ENCODE data around the gene TTC16. TPM values are rescaled to one million over a fixed set of nuclear protein-coding genes. Genes with fewer than 3 reads are reported as not detected.
A peak's percentile ranks its signal among the peaks of the same experiment; 100 is the strongest.

TTC16 gene
- total RNA-seq, 1 experiment from 2014 or later: not detected

DNA sequence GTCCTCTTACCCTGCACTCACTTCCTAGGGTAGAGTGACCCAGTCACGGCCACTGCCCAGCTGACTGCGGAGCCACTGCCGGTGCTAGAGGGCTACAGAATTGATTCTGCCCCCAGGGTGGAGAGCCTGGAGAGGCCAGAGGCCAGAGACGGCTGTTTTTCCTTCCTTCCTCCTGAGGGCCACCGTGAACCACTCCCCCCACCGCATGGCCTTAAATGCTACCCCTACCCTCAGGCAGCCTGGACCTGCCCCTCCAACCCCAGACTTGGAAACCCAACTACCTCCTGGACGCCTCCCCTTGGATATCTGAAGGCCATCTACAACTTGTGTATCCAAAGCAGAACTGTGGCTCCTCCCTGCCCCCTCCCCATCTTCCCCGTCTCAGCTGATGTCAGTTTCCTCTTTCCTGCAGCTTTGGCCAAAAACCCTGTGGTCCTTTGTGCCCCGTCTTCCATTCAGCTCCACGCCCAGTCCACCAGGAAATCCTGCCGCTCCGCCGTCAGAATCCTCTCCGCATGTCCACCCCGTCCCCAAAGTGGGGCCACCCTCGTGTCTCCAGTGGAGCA, 46.3 kb downstream of the TTC16 start:
- Mint-ChIP-seq H3K4me1 (peaks cover 33% of the 10 kb centered on the region), H3K9me3 (no peaks in the 10 kb centered on the region), H3K27me3 (ENCODE audit: low read depth) (peaks cover 12% of the 10 kb centered on the region), H3K36me3 (no peaks in the 10 kb centered on the region), H3K4me3 (0 out of 2 replicates have a peak overlapping the region, but pooled peaks have one; percentile 7), H3K27ac (no peak overlapping the region)
- DNase-seq (ENCODE audit: low spot score) (no peak), ATAC-seq (peak; percentile 10)
- ChIA-PET CTCF (interaction anchor here (0.8 to 3.1 kb wide), 6 partner anchors 9 to 159 kb away, joined by 3 to 30 read pairs (median 6); partner anchors contain the start of genes CDK9, FPGS and TOR2A), POLR2A (interaction anchor here (0.6 kb wide), 1 partner anchor 168 kb away, joined by 3 read pairs; no protein-coding TSS in a partner anchor)
- TF ChIP-seq, protein P1, sequence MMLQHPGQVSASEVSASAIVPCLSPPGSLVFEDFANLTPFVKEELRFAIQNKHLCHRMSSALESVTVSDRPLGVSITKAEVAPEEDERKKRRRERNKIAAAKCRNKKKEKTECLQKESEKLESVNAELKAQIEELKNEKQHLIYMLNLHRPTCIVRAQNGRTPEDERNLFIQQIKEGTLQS (CRISPR knock-in tag; conservative IDR thresholded peaks at IDR 0.05): no peak
- no peak for TF ChIP-seq RORB (CRISPR knock-in tag; IDR thresholded peaks at IDR 0.05)
- TF ChIP-seq, protein P2, sequence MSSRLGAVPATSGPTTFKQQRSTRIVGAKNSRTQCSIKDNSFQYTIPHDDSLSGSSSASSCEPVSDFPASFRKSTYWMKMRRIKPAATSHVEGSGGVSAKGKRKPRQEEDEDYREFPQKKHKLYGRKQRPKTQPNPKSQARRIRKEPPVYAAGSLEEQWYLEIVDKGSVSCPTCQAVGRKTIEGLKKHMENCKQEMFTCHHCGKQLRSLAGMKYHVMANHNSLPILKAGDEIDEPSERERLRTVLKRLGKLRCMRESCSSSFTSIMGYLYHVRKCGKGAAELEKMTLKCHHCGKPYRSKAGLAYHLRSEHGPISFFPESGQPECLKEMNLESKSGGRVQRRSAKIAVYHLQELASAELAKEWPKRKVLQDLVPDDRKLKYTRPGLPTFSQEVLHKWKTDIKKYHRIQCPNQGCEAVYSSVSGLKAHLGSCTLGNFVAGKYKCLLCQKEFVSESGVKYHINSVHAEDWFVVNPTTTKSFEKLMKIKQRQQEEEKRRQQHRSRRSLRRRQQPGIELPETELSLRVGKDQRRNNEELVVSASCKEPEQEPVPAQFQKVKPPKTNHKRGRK (CRISPR knock-in tag; IDR thresholded peaks at IDR 0.05; ENCODE audit: borderline replicate concordance): no peak
- TF ChIP-seq ETV6 (CRISPR knock-in tag; IDR thresholded peaks at IDR 0.05): no peak
- TF ChIP-seq GRHL2 (CRISPR knock-in tag; IDR thresholded peaks at IDR 0.05; ENCODE audit: insufficient replicate concordance, severe bottlenecking): no peak
- TF ChIP-seq, protein P3, sequence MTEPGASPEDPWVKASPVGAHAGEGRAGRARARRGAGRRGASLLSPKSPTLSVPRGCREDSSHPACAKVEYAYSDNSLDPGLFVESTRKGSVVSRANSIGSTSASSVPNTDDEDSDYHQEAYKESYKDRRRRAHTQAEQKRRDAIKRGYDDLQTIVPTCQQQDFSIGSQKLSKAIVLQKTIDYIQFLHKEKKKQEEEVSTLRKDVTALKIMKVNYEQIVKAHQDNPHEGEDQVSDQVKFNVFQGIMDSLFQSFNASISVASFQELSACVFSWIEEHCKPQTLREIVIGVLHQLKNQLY (CRISPR knock-in tag; IDR thresholded peaks at IDR 0.05): no peak
- TF ChIP-seq ZNF423 (CRISPR knock-in tag; IDR thresholded peaks at IDR 0.05): no peak
- TF ChIP-seq, protein P4, sequence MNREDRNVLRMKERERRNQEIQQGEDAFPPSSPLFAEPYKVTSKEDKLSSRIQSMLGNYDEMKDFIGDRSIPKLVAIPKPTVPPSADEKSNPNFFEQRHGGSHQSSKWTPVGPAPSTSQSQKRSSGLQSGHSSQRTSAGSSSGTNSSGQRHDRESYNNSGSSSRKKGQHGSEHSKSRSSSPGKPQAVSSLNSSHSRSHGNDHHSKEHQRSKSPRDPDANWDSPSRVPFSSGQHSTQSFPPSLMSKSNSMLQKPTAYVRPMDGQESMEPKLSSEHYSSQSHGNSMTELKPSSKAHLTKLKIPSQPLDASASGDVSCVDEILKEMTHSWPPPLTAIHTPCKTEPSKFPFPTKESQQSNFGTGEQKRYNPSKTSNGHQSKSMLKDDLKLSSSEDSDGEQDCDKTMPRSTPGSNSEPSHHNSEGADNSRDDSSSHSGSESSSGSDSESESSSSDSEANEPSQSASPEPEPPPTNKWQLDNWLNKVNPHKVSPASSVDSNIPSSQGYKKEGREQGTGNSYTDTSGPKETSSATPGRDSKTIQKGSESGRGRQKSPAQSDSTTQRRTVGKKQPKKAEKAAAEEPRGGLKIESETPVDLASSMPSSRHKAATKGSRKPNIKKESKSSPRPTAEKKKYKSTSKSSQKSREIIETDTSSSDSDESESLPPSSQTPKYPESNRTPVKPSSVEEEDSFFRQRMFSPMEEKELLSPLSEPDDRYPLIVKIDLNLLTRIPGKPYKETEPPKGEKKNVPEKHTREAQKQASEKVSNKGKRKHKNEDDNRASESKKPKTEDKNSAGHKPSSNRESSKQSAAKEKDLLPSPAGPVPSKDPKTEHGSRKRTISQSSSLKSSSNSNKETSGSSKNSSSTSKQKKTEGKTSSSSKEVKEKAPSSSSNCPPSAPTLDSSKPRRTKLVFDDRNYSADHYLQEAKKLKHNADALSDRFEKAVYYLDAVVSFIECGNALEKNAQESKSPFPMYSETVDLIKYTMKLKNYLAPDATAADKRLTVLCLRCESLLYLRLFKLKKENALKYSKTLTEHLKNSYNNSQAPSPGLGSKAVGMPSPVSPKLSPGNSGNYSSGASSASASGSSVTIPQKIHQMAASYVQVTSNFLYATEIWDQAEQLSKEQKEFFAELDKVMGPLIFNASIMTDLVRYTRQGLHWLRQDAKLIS (CRISPR knock-in tag; IDR thresholded peaks at IDR 0.05; ENCODE audit: borderline replicate concordance): no peak
- TF ChIP-seq, protein P5, sequence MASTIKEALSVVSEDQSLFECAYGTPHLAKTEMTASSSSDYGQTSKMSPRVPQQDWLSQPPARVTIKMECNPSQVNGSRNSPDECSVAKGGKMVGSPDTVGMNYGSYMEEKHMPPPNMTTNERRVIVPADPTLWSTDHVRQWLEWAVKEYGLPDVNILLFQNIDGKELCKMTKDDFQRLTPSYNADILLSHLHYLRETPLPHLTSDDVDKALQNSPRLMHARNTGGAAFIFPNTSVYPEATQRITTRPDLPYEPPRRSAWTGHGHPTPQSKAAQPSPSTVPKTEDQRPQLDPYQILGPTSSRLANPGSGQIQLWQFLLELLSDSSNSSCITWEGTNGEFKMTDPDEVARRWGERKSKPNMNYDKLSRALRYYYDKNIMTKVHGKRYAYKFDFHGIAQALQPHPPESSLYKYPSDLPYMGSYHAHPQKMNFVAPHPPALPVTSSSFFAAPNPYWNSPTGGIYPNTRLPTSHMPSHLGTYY (CRISPR knock-in tag; IDR thresholded peaks at IDR 0.05): no peak
- no peak for TF ChIP-seq NFATC4 (CRISPR knock-in tag; IDR thresholded peaks at IDR 0.05)
- TF ChIP-seq ZNF416 (CRISPR knock-in tag; IDR thresholded peaks at IDR 0.05): no peak
- no peak for TF ChIP-seq TEAD4 (CRISPR knock-in tag; IDR thresholded peaks at IDR 0.05)
- TF ChIP-seq, protein P6, sequence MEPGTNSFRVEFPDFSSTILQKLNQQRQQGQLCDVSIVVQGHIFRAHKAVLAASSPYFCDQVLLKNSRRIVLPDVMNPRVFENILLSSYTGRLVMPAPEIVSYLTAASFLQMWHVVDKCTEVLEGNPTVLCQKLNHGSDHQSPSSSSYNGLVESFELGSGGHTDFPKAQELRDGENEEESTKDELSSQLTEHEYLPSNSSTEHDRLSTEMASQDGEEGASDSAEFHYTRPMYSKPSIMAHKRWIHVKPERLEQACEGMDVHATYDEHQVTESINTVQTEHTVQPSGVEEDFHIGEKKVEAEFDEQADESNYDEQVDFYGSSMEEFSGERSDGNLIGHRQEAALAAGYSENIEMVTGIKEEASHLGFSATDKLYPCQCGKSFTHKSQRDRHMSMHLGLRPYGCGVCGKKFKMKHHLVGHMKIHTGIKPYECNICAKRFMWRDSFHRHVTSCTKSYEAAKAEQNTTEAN (CRISPR knock-in tag; IDR thresholded peaks at IDR 0.05): no peak
- no peak for TF ChIP-seq JUN (CRISPR knock-in tag; IDR thresholded peaks at IDR 0.05)
- TF ChIP-seq, protein P7, sequence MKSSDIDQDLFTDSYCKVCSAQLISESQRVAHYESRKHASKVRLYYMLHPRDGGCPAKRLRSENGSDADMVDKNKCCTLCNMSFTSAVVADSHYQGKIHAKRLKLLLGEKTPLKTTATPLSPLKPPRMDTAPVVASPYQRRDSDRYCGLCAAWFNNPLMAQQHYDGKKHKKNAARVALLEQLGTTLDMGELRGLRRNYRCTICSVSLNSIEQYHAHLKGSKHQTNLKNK (CRISPR knock-in tag; IDR thresholded peaks at IDR 0.05): no peak
- TF ChIP-seq, protein P8, sequence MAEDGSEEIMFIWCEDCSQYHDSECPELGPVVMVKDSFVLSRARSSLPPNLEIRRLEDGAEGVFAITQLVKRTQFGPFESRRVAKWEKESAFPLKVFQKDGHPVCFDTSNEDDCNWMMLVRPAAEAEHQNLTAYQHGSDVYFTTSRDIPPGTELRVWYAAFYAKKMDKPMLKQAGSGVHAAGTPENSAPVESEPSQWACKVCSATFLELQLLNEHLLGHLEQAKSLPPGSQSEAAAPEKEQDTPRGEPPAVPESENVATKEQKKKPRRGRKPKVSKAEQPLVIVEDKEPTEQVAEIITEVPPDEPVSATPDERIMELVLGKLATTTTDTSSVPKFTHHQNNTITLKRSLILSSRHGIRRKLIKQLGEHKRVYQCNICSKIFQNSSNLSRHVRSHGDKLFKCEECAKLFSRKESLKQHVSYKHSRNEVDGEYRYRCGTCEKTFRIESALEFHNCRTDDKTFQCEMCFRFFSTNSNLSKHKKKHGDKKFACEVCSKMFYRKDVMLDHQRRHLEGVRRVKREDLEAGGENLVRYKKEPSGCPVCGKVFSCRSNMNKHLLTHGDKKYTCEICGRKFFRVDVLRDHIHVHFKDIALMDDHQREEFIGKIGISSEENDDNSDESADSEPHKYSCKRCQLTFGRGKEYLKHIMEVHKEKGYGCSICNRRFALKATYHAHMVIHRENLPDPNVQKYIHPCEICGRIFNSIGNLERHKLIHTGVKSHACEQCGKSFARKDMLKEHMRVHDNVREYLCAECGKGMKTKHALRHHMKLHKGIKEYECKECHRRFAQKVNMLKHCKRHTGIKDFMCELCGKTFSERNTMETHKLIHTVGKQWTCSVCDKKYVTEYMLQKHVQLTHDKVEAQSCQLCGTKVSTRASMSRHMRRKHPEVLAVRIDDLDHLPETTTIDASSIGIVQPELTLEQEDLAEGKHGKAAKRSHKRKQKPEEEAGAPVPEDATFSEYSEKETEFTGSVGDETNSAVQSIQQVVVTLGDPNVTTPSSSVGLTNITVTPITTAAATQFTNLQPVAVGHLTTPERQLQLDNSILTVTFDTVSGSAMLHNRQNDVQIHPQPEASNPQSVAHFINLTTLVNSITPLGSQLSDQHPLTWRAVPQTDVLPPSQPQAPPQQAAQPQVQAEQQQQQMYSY (CRISPR knock-in tag; IDR thresholded peaks at IDR 0.05): no peak
- TF ChIP-seq, protein P9, sequence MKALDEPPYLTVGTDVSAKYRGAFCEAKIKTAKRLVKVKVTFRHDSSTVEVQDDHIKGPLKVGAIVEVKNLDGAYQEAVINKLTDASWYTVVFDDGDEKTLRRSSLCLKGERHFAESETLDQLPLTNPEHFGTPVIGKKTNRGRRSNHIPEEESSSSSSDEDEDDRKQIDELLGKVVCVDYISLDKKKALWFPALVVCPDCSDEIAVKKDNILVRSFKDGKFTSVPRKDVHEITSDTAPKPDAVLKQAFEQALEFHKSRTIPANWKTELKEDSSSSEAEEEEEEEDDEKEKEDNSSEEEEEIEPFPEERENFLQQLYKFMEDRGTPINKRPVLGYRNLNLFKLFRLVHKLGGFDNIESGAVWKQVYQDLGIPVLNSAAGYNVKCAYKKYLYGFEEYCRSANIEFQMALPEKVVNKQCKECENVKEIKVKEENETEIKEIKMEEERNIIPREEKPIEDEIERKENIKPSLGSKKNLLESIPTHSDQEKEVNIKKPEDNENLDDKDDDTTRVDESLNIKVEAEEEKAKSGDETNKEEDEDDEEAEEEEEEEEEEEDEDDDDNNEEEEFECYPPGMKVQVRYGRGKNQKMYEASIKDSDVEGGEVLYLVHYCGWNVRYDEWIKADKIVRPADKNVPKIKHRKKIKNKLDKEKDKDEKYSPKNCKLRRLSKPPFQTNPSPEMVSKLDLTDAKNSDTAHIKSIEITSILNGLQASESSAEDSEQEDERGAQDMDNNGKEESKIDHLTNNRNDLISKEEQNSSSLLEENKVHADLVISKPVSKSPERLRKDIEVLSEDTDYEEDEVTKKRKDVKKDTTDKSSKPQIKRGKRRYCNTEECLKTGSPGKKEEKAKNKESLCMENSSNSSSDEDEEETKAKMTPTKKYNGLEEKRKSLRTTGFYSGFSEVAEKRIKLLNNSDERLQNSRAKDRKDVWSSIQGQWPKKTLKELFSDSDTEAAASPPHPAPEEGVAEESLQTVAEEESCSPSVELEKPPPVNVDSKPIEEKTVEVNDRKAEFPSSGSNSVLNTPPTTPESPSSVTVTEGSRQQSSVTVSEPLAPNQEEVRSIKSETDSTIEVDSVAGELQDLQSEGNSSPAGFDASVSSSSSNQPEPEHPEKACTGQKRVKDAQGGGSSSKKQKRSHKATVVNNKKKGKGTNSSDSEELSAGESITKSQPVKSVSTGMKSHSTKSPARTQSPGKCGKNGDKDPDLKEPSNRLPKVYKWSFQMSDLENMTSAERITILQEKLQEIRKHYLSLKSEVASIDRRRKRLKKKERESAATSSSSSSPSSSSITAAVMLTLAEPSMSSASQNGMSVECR (CRISPR knock-in tag; IDR thresholded peaks at IDR 0.05; ENCODE audit: borderline replicate concordance): no peak
